IPS-15b (cell line): ENCODE results near the gene OR2V1.

Experiments used
- H3K27me3 ChIP-seq: one replicate; pipeline ENCODE4 v1.6.1; 2013; ENCODE audit warnings: low read length; ENCODE audit not compliant: control insufficient read depth, insufficient read depth
- H3K36me3 ChIP-seq: one replicate; pipeline ENCODE4 v1.6.1; 2013; ENCODE audit warnings: low read length; ENCODE audit not compliant: control insufficient read depth, insufficient read depth
- H3K4me1 ChIP-seq: one replicate; pipeline ENCODE4 v1.6.1; 2013; ENCODE audit warnings: mild to moderate bottlenecking, low read length; ENCODE audit not compliant: control insufficient read depth, insufficient read depth
- H3K4me3 ChIP-seq: one replicate; pipeline ENCODE4 v1.5.1; 2013; ENCODE audit warnings: low read depth, low read length
- H3K9ac ChIP-seq: one replicate; pipeline ENCODE4 v1.6.1; 2013; ENCODE audit warnings: low read depth, mild to moderate bottlenecking, low read length
- H3K9me3 ChIP-seq: one replicate; pipeline ENCODE4 v1.6.1; 2013; ENCODE audit warnings: mild to moderate bottlenecking, low read length; ENCODE audit not compliant: control insufficient read depth, insufficient read depth

The OR2V1 gene

GRCh38 chr5:181076920-181077319 lies 54.0 kb downstream of the OR2V1 start:
- Histone ChIP-seq H3K9me3 (no peaks in the 10 kb centered on the region), H3K9ac (no peak overlapping the region), H3K4me3 (no peak overlapping the region), H3K4me1 (no peaks in the 10 kb centered on the region), H3K36me3 (no peaks in the 10 kb centered on the region), H3K27me3 (peaks cover 4% of the 10 kb centered on the region)
